Caco-2 (cell line): ENCODE measurements around the gene CPEB3. TPM values are rescaled to one million over a fixed set of nuclear protein-coding genes. Genes with fewer than 3 reads are reported as not detected.
"Not testable (repeated sequence)": the region's sequence is repeated elsewhere in the genome, so short reads cannot be mapped to it uniquely, and the experiment has no call there.

Source experiments
- BruUV-seq: library from RNA; stranded (reverse); fragments of 400-500 nt; replicated peaks from 2 replicates; lab custom pipeline; 2021; lab: Mats Ljungman, UMichigan
- CTCF ChIA-PET: fragments of 300-600 bp; sonication (Branson Sonifier 250); formaldehyde crosslinking; loops from one replicate; lab custom pipeline; 2022; ENCODE audit warnings: antibody characterized with exemption; lab: Charles Lee
- POLR2A ChIA-PET: fragments of 300-600 bp; sonication (Branson Sonifier 250); formaldehyde crosslinking; loops from one replicate; lab custom pipeline; 2022; ENCODE audit warnings: antibody characterized with exemption; lab: Charles Lee
- DNase-seq, 2 experiments: peaks; one replicate each; pipeline versions ENCODE4 v3.0.0 to v3.0.0-alpha.2; 2020 to 2022
- H3K27me3 ChIP-seq: replicated peaks from 2 replicates; pipeline ENCODE4 v1.6.0; 2011; ENCODE audit warnings: low read length; ENCODE audit not compliant: control insufficient read depth, insufficient read depth
- H3K36me3 ChIP-seq: 2 replicates; pipeline ENCODE4 v1.5.1; 2011; ENCODE audit warnings: low read length; ENCODE audit not compliant: control insufficient read depth, insufficient read depth
- H3K4me1 ChIP-seq: fragments of 250-450 bp; sonication (Bioruptor Pico); 2 replicates; pipeline ENCODE4 v1.5.1; 2020; ENCODE audit warnings: mild to moderate bottlenecking
- H3K4me3 ChIP-seq: 2 replicates; pipeline ENCODE4 v1.5.1; 2011; ENCODE audit warnings: low read depth, mild to moderate bottlenecking, control low read depth, low read length
- H3K9me3 ChIP-seq: fragments of 250-450 bp; sonication (Bioruptor Pico); 2 replicates; pipeline ENCODE4 v1.5.1; 2020; ENCODE audit warnings: mild to moderate bottlenecking, moderate library complexity
- H3K27ac Mint-ChIP-seq: one replicate; pipeline ENCODE4 v1.8.0; 2022; ENCODE audit warnings: mixed read lengths; ENCODE audit not compliant: unreplicated experiment
- H3K27me3 Mint-ChIP-seq: one replicate; pipeline ENCODE4 v1.8.0; 2022; ENCODE audit warnings: mixed read lengths; ENCODE audit not compliant: insufficient read depth, unreplicated experiment
- H3K36me3 Mint-ChIP-seq: one replicate; pipeline ENCODE4 v1.8.0; 2022; ENCODE audit warnings: mild to moderate bottlenecking, mixed read lengths; ENCODE audit not compliant: insufficient read depth, unreplicated experiment
- H3K4me1 Mint-ChIP-seq: one replicate; pipeline ENCODE4 v1.8.0; 2022; ENCODE audit warnings: low read depth, mixed read lengths; ENCODE audit not compliant: unreplicated experiment
- H3K4me3 Mint-ChIP-seq: one replicate; pipeline ENCODE4 v1.8.0; 2022; ENCODE audit warnings: mild to moderate bottlenecking, moderate library complexity, mixed read lengths; ENCODE audit not compliant: unreplicated experiment
- H3K9me3 Mint-ChIP-seq: one replicate; pipeline ENCODE4 v1.8.0; 2022; ENCODE audit warnings: mixed read lengths; ENCODE audit not compliant: unreplicated experiment
- intact Hi-C: fragments of 100-400 bp; cut with micrococcal nuclease; formaldehyde crosslinking; loops from one replicate; pipeline ENCODE4 v1.10.0; 2022; ENCODE audit not compliant: unreplicated experiment
- total RNA-seq: library from RNA; stranded (reverse); gene quantifications from 2 replicates; pipeline ENCODE4 v1.2.3, GENCODE V29; 2022
- TF ChIP-seq, protein P1 (sequence below), 2 experiments: fragments of 200-600 bp in 1 of 2; IDR thresholded peaks; 1 replicate in 1 of 2; 2 replicates in 1 of 2; pipeline versions ENCODE4 v1.5.1 to v1.8.0; 2011 to 2022; ENCODE audit warnings: antibody characterized with exemption in 1 of 2, control low read depth in 1 of 2, inconsistent platforms in 1 of 2, low read depth in 1 of 2, low read length in 1 of 2, mild to moderate bottlenecking in 1 of 2, moderate library complexity in 1 of 2; ENCODE audit not compliant: insufficient read depth in 1 of 2, severe bottlenecking in 1 of 2, unreplicated experiment in 1 of 2

CPEB3 gene
- total RNA-seq, 1 experiment from 2014 or later: 2.3 TPM

DNA sequence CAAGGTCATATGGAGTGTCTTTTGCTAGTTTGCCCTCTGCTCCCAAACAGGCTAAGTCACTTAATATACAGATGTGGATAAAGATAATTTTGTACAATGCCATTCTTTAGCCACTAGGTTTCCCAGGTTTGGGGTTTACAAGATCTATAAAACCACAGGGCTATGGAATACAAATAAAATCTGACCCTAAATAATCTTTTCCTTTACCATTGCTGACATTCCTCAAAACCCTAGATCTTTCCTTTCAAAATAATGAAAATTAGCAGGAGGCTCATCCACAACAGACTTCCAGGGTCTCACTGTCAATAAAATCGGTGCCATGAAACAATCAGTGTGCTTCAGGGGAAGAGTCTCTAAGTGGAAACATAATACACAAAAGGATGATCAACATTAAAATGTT lies 148.4 kb downstream of the CPEB3 start:
- Histone ChIP-seq H3K4me3 (no peak overlapping the region), H3K9me3 (no peaks in the 10 kb centered on the region), H3K4me1 (peaks cover 5% of the 10 kb centered on the region; the same call in 1 of the 2 replicates), H3K36me3 (no peaks in the 10 kb centered on the region), H3K27me3 (no peaks in the 10 kb centered on the region)
- H3K9me3 Mint-ChIP-seq: no peaks in the 10 kb centered on the region
- ChIA-PET POLR2A (no interaction called here), CTCF (no interaction called here)
- TF ChIP-seq, protein P1, sequence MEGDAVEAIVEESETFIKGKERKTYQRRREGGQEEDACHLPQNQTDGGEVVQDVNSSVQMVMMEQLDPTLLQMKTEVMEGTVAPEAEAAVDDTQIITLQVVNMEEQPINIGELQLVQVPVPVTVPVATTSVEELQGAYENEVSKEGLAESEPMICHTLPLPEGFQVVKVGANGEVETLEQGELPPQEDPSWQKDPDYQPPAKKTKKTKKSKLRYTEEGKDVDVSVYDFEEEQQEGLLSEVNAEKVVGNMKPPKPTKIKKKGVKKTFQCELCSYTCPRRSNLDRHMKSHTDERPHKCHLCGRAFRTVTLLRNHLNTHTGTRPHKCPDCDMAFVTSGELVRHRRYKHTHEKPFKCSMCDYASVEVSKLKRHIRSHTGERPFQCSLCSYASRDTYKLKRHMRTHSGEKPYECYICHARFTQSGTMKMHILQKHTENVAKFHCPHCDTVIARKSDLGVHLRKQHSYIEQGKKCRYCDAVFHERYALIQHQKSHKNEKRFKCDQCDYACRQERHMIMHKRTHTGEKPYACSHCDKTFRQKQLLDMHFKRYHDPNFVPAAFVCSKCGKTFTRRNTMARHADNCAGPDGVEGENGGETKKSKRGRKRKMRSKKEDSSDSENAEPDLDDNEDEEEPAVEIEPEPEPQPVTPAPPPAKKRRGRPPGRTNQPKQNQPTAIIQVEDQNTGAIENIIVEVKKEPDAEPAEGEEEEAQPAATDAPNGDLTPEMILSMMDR (IDR thresholded peaks at IDR 0.05; ENCODE audit: insufficient read depth in 1 of 2, low read depth in 1 of 2, low read length in 1 of 2, severe bottlenecking in 1 of 2, unreplicated experiment in 1 of 2): no peak
- no peaks in the 10 kb centered on the region for H3K4me1 Mint-ChIP-seq
- H3K36me3 Mint-ChIP-seq: no peaks in the 10 kb centered on the region
- no peak overlapping the region for H3K4me3 Mint-ChIP-seq
- intact Hi-C loops: no loop called here
- H3K27ac Mint-ChIP-seq: no peak overlapping the region
- DNase-seq: no peak
- no peaks in the 10 kb centered on the region for H3K27me3 Mint-ChIP-seq
- no TSS peak for BruUV-seq

DNA sequence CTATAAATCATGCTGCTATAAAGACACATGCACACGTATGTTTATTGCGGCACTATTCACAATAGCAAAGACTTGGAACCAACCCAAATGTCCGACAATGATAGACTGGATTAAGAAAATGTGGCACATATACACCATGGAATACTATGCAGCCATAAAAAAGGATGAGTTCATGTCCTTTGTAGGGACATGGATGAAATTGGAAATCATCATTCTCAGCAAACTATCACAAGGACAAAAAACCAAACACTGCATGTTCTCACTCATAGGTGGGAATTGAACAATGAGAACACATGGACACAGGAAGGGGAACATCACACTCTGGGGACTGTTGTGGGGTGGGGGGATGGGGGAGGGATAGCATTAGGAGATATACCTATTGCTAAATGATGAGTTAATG lies 149.7 kb downstream of the CPEB3 start:
- H3K27me3 Mint-ChIP-seq, H3K27ac Mint-ChIP-seq, H3K9me3 ChIP-seq, CTCF ChIA-PET, H3K36me3 Mint-ChIP-seq, H3K27me3 ChIP-seq, BruUV-seq, H3K4me3 Mint-ChIP-seq, H3K4me1 Mint-ChIP-seq, H3K4me1 ChIP-seq, H3K36me3 ChIP-seq, DNase-seq, H3K9me3 Mint-ChIP-seq, POLR2A ChIA-PET, intact Hi-C loops, H3K4me3 ChIP-seq: not testable (repeated sequence)

DNA sequence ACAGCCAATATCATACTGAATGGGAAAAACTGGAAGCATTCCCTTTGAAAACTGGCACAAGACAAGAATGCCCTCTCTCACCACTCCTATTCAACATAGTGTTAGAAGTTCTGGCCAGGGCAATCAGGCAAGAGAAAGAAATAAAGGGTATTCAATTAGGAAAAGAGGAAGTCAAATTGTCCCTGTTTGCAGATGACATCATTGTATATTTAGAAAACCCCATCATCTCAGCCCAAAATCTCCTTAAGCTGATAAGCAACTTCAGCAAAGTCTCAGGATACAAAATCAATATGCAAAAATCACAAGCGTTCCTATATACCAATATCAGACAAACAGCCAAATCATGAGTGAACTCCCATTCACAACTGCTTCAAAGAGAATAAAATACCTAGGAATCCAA lies 156.8 kb downstream of the CPEB3 start:
- H3K27ac Mint-ChIP-seq, intact Hi-C loops, CTCF ChIA-PET, H3K27me3 ChIP-seq, BruUV-seq, H3K9me3 Mint-ChIP-seq, H3K4me3 Mint-ChIP-seq, H3K36me3 ChIP-seq, H3K4me1 ChIP-seq, H3K4me3 ChIP-seq, H3K4me1 Mint-ChIP-seq, H3K36me3 Mint-ChIP-seq, H3K27me3 Mint-ChIP-seq, H3K9me3 ChIP-seq, DNase-seq, POLR2A ChIA-PET: not testable (repeated sequence)

DNA sequence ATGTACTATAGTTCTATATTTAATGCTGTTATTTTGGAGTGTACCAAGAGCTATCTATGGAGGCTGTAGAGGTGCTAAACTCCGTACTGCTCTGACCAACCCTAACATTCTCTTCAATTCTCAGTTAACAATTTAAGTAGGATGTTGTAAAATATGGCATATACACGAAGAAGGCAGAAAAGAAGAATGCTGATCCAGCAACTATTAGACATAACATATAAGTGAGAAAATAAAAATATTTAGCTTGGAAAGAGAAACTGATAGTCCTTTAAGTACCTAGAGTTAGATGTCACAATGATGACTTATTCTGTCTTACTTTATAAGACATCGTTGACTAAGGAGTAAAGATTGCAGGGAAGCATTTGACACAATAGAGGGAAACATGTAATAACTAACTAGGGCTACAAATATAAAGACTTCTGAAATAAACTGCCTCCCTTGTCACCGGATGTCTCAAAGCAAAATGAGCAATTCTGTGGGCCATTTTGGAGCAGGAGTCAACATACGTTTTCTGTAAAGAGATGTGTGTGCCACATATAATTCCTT lies 159.5 kb downstream of the CPEB3 start:
- no peaks in the 10 kb centered on the region for H3K27me3 Mint-ChIP-seq
- BruUV-seq: no TSS peak
- Histone ChIP-seq H3K27me3 (no peaks in the 10 kb centered on the region), H3K36me3 (no peaks in the 10 kb centered on the region), H3K4me1 (no peaks in the 10 kb centered on the region), H3K4me3 (no peak overlapping the region), H3K9me3 (no peaks in the 10 kb centered on the region)
- H3K36me3 Mint-ChIP-seq: no peaks in the 10 kb centered on the region
- no peaks in the 10 kb centered on the region for H3K4me1 Mint-ChIP-seq
- H3K9me3 Mint-ChIP-seq: no peaks in the 10 kb centered on the region
- DNase-seq: no peak
- intact Hi-C loops: no loop called here
- ChIA-PET POLR2A (no interaction called here), CTCF (no interaction called here)
- TF ChIP-seq, protein P1 (IDR thresholded peaks at IDR 0.05; ENCODE audit: insufficient read depth in 1 of 2, low read depth in 1 of 2, low read length in 1 of 2, severe bottlenecking in 1 of 2, unreplicated experiment in 1 of 2): no peak
- H3K4me3 Mint-ChIP-seq: no peak overlapping the region
- no peak overlapping the region for H3K27ac Mint-ChIP-seq
